Measurements from ENCODE around the gene PRKG1. TPM values are rescaled to one million over a fixed set of nuclear protein-coding genes. Genes with fewer than 3 reads are reported as not detected.

The PRKG1 gene
- total RNA-seq, 1 donor from 2014 or later = 26.4 TPM

DNA sequence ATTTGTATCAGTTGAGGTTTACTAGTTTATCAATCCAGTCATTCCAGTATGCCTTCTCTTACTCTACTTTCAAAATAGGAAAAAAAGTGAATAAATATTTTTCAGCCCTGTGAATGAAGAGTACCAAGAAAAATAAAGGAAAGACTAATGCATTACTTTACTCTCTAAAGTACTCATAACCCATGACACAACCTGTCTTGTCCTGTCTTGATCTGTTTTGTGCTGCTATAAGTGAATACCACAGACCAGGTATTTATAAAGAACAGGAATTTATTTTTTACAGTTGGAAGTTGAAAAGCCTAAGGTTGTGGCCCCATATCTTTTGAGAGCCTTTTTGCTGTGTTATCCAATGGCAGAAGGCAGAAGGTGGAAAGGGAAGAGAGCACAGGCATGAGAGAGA lies 1045.2 kb downstream of the PRKG1 start:
- no peak overlapping the region for H3K4me3 Mint-ChIP-seq
- H3K27me3 Mint-ChIP-seq (ENCODE audit: insufficient read depth, low read depth) = no peaks in the 10 kb centered on the region
- no peaks in the 10 kb centered on the region for H3K27me3 ChIP-seq
- no peaks in the 10 kb centered on the region for H3K9me3 ChIP-seq (ENCODE audit: low read depth)
- no peak overlapping the region for H3K4me3 ChIP-seq
- H4K20me1 ChIP-seq (ENCODE audit: low read depth) = no peaks in the 10 kb centered on the region
- H3K36me3 ChIP-seq = no peaks in the 10 kb centered on the region
- no peak overlapping the region for H3K9ac ChIP-seq
- no peak overlapping the region for H3K27ac ChIP-seq
- no peak for DNase-seq (ENCODE audit: low spot score)
- H3K4me1 ChIP-seq = no peaks in the 10 kb centered on the region
- H3K9me3 Mint-ChIP-seq = no peaks in the 10 kb centered on the region
- TF ChIP-seq EZH2phosphoT487 (IDR thresholded peaks at IDR 0.05) (no peak), EZH2 (IDR thresholded peaks at IDR 0.05) (no peak)
- TF ChIP-seq, protein P1, sequence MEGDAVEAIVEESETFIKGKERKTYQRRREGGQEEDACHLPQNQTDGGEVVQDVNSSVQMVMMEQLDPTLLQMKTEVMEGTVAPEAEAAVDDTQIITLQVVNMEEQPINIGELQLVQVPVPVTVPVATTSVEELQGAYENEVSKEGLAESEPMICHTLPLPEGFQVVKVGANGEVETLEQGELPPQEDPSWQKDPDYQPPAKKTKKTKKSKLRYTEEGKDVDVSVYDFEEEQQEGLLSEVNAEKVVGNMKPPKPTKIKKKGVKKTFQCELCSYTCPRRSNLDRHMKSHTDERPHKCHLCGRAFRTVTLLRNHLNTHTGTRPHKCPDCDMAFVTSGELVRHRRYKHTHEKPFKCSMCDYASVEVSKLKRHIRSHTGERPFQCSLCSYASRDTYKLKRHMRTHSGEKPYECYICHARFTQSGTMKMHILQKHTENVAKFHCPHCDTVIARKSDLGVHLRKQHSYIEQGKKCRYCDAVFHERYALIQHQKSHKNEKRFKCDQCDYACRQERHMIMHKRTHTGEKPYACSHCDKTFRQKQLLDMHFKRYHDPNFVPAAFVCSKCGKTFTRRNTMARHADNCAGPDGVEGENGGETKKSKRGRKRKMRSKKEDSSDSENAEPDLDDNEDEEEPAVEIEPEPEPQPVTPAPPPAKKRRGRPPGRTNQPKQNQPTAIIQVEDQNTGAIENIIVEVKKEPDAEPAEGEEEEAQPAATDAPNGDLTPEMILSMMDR (IDR thresholded peaks at IDR 0.05) = no peak
- no peaks in the 10 kb centered on the region for H3K36me3 Mint-ChIP-seq
- H3K79me2 ChIP-seq (ENCODE audit: low read depth) = no peaks in the 10 kb centered on the region
- no peak overlapping the region for H2AFZ ChIP-seq (replicated peaks)
- H3K4me1 Mint-ChIP-seq = no peaks in the 10 kb centered on the region
- H3K4me2 ChIP-seq = no peak overlapping the region
- no peaks in the 10 kb centered on the region for H3F3A ChIP-seq (ENCODE audit: low read depth)
- H3K27ac Mint-ChIP-seq = no peak overlapping the region

DNA sequence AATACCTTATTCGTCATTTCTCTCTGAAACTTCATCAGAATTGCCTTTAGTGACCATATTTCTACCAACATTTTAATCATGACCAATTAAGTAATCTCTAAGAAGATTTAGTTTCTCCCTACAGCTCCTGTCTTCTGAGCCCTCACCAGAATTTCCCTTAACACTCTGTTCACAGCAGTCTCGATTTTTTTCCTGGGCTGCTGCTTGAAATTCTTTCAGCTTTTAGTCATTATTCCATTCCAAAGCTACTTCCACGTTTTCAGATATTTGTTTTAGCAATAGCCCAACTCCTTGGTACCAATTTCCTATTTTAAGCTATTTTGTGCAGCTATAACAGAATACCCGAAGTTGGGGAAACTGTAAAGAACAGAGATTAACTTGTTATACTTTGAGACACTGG lies 1047.4 kb downstream of the PRKG1 start:
- Mint-ChIP-seq H3K9me3 (no peaks in the 10 kb centered on the region), H3K27me3 (ENCODE audit: insufficient read depth, low read depth) (no peaks in the 10 kb centered on the region), H3K4me1 (no peaks in the 10 kb centered on the region), H3K27ac (no peak overlapping the region), H3K4me3 (no peak overlapping the region), H3K36me3 (no peaks in the 10 kb centered on the region)
- Histone ChIP-seq H3K27ac (no peak overlapping the region), H3K4me1 (no peaks in the 10 kb centered on the region), H3K79me2 (ENCODE audit: low read depth) (no peaks in the 10 kb centered on the region), H3K36me3 (no peaks in the 10 kb centered on the region), H3K4me2 (no peak overlapping the region), H4K20me1 (ENCODE audit: low read depth) (no peaks in the 10 kb centered on the region), H3K9ac (no peak overlapping the region), H2AFZ (replicated peaks) (no peak overlapping the region), H3F3A (ENCODE audit: low read depth) (no peaks in the 10 kb centered on the region), H3K4me3 (no peak overlapping the region), H3K27me3 (no peaks in the 10 kb centered on the region), H3K9me3 (ENCODE audit: low read depth) (no peaks in the 10 kb centered on the region)
- no peak for DNase-seq (ENCODE audit: low spot score)
- TF ChIP-seq EZH2phosphoT487 (IDR thresholded peaks at IDR 0.05) (no peak), EZH2 (IDR thresholded peaks at IDR 0.05) (no peak)
- TF ChIP-seq, protein P1 (IDR thresholded peaks at IDR 0.05) = no peak

DNA sequence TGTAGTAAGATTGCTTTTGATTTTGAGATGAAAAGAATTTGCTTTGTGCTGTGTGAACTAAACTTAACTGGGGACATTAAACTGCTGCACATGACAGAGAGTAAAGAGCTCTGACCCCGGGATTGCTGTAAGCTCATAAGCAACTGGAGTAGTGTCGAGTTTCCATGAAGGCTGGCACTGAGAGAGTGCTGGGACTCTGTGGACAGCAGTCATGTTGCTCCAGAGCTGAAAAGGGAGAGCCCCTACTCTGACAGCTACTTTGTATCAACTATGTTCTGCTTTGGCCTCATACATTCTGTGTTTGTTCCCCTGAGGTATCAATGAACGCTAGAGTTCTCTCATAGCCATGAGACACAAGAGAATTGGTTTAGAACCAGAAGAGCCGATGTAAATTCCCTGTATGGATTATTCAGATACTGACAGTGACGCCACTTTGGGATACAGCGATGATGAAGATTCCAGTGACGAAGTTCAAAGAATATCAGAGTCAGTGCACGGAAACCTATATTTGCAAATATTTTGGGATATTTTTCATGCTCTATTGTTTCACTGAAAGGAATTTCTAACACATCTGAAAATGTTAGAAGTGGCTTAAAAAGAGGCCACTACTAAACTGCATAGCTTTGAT lies 1053.9 kb downstream of the PRKG1 start:
- Histone ChIP-seq H3K4me2 (peak overlapping the region; percentile 7), H2AFZ (replicated peaks) (peak overlapping the region; percentile 23), H3K9ac (no peak overlapping the region), H3K4me1 (peaks cover 9% of the 10 kb centered on the region), H4K20me1 (ENCODE audit: low read depth) (no peaks in the 10 kb centered on the region), H3K4me3 (no peak overlapping the region), H3K79me2 (ENCODE audit: low read depth) (no peaks in the 10 kb centered on the region), H3K27ac (no peak overlapping the region), H3K9me3 (ENCODE audit: low read depth) (no peaks in the 10 kb centered on the region), H3K27me3 (no peaks in the 10 kb centered on the region), H3F3A (ENCODE audit: low read depth) (peaks cover 3% of the 10 kb centered on the region), H3K36me3 (no peaks in the 10 kb centered on the region)
- H3K4me3 Mint-ChIP-seq = no peak overlapping the region
- peak overlapping the region; percentile 51 for H3K27ac Mint-ChIP-seq
- peaks cover 11% of the 10 kb centered on the region for H3K4me1 Mint-ChIP-seq
- no peaks in the 10 kb centered on the region for H3K9me3 Mint-ChIP-seq
- H3K36me3 Mint-ChIP-seq = no peaks in the 10 kb centered on the region
- peak; percentile 61 for DNase-seq (ENCODE audit: low spot score)
- TF ChIP-seq EZH2phosphoT487 (IDR thresholded peaks at IDR 0.05) (no peak), EZH2 (IDR thresholded peaks at IDR 0.05) (no peak)
- TF ChIP-seq, protein P1 (IDR thresholded peaks at IDR 0.05) = no peak
- no peaks in the 10 kb centered on the region for H3K27me3 Mint-ChIP-seq (ENCODE audit: insufficient read depth, low read depth)
